MCF 10A (cell line): ENCODE data around the gene FTCDNL1. TPM values are rescaled to one million over a fixed set of nuclear protein-coding genes. Genes with fewer than 3 reads are reported as not detected.

Source experiments
- BruUV-seq: library from RNA; stranded (reverse); fragments of 400-500 nt; replicated peaks from 2 replicates; lab custom pipeline; 2021; lab: Mats Ljungman, UMichigan
- CTCF ChIA-PET: fragments of 300-600 bp; sonication (Branson Sonifier 250); formaldehyde crosslinking; extraction: SDS; loops from one replicate; lab custom pipeline; 2021; ENCODE audit warnings: antibody characterized with exemption, inconsistent platforms; lab: Yijun Ruan, JAX
- POLR2A ChIA-PET: fragments of 300-600, 350-650 bp; sonication (Branson Sonifier 250); formaldehyde crosslinking; extraction: SDS; loops from one replicate; lab custom pipeline; 2020; ENCODE audit warnings: antibody characterized with exemption, inconsistent platforms; lab: Yijun Ruan, JAX
- DNase-seq: peaks from one replicate; pipeline ENCODE4 v3.0.0-alpha.2; 2018; ENCODE audit not compliant: unreplicated experiment
- H3K27ac Mint-ChIP-seq: one replicate; pipeline ENCODE4 v1.8.0; 2022; ENCODE audit warnings: mild to moderate bottlenecking, low read depth, mixed read lengths; ENCODE audit not compliant: unreplicated experiment
- H3K27me3 Mint-ChIP-seq: one replicate; pipeline ENCODE4 v1.8.0; 2022; ENCODE audit warnings: mixed read lengths; ENCODE audit not compliant: insufficient read depth, unreplicated experiment
- H3K36me3 Mint-ChIP-seq: one replicate; pipeline ENCODE4 v1.8.0; 2022; ENCODE audit warnings: mild to moderate bottlenecking, moderate library complexity, mixed read lengths; ENCODE audit not compliant: insufficient read depth, unreplicated experiment
- H3K4me1 Mint-ChIP-seq: one replicate; pipeline ENCODE4 v1.8.0; 2022; ENCODE audit warnings: mixed read lengths; ENCODE audit not compliant: insufficient read depth, unreplicated experiment
- H3K4me3 Mint-ChIP-seq: one replicate; pipeline ENCODE4 v1.8.0; 2022; ENCODE audit warnings: mild to moderate bottlenecking, moderate library complexity, mixed read lengths; ENCODE audit not compliant: unreplicated experiment
- H3K9me3 Mint-ChIP-seq: one replicate; pipeline ENCODE4 v1.8.0; 2022; ENCODE audit warnings: mixed read lengths; ENCODE audit not compliant: unreplicated experiment
- CTCF ChIP-seq: fragments of 200-600 bp; IDR thresholded peaks from one replicate; pipeline ENCODE4 v1.8.0; 2022; ENCODE audit warnings: antibody characterized with exemption, mild to moderate bottlenecking; ENCODE audit not compliant: unreplicated experiment
- intact Hi-C: fragments of 100-400 bp; cut with micrococcal nuclease; formaldehyde crosslinking; loops from 2 replicates; pipeline ENCODE4 v1.14.1; 2022
- total RNA-seq: library from RNA; stranded (reverse); gene quantifications from 2 replicates; pipeline ENCODE4 v1.2.3, GENCODE V29; 2022

FTCDNL1 gene
- total RNA-seq, 1 experiment from 2014 or later: 1.9 TPM

- ChIA-PET CTCF (no interaction called here), POLR2A (no interaction called here)
- DNase-seq: no peak
- intact Hi-C loops: no loop called here
- Mint-ChIP-seq H3K36me3 (no peaks in the 10 kb centered on the region), H3K27me3 (peaks cover 50% of the 10 kb centered on the region), H3K4me1 (peaks cover 5% of the 10 kb centered on the region), H3K4me3 (no peak overlapping the region), H3K27ac (no peak overlapping the region), H3K9me3 (peaks cover 8% of the 10 kb centered on the region)
- BruUV-seq: no TSS peak
- no peak for TF ChIP-seq CTCF
Observed at GRCh38 chr2:199870581-199870980, 19.6 kb upstream of the FTCDNL1 start.

- H3K4me1 Mint-ChIP-seq: no peaks in the 10 kb centered on the region
- no peak for DNase-seq
- ChIA-PET CTCF (no interaction called here), POLR2A (no interaction called here)
- H3K9me3 Mint-ChIP-seq: peaks cover 8% of the 10 kb centered on the region
- intact Hi-C loops: no loop called here
- H3K4me3 Mint-ChIP-seq: no peak overlapping the region
- TF ChIP-seq CTCF: no peak
- H3K27me3 Mint-ChIP-seq: peaks cover 59% of the 10 kb centered on the region
- no TSS peak for BruUV-seq
- no peak overlapping the region for H3K27ac Mint-ChIP-seq
- H3K36me3 Mint-ChIP-seq: no peaks in the 10 kb centered on the region
Observed at GRCh38 chr2:199869653-199870052, 18.7 kb upstream of the FTCDNL1 start.

GRCh38 chr2:199869227-199869541 lies 18.2 kb upstream of the FTCDNL1 start:
- no peaks in the 10 kb centered on the region for H3K36me3 Mint-ChIP-seq
- POLR2A ChIA-PET: no interaction called here
- intact Hi-C loops: no loop called here
- no peaks in the 10 kb centered on the region for H3K4me1 Mint-ChIP-seq
- DNase-seq: no peak
- no peak overlapping the region for H3K27ac Mint-ChIP-seq
- peaks cover 64% of the 10 kb centered on the region for H3K27me3 Mint-ChIP-seq
- BruUV-seq: no TSS peak
- CTCF ChIA-PET: no interaction called here
- H3K4me3 Mint-ChIP-seq: no peak overlapping the region
- peaks cover 5% of the 10 kb centered on the region for H3K9me3 Mint-ChIP-seq
- no peak for TF ChIP-seq CTCF

- no peak overlapping the region for H3K27ac Mint-ChIP-seq
- CTCF ChIA-PET: interaction anchor here (1.5 kb wide), 1 partner anchor 128 kb away, joined by 5 read pairs; no protein-coding TSS in a partner anchor
- no peak overlapping the region for H3K4me3 Mint-ChIP-seq
- H3K4me1 Mint-ChIP-seq: no peaks in the 10 kb centered on the region
- DNase-seq: no peak
- H3K36me3 Mint-ChIP-seq: no peaks in the 10 kb centered on the region
- BruUV-seq: no TSS peak
- TF ChIP-seq CTCF: no peak
- intact Hi-C loops: no loop called here
- H3K9me3 Mint-ChIP-seq: no peaks in the 10 kb centered on the region
- POLR2A ChIA-PET: no interaction called here
- H3K27me3 Mint-ChIP-seq: peaks cover 70% of the 10 kb centered on the region
Observed at GRCh38 chr2:199868431-199869226, 17.6 kb upstream of the FTCDNL1 start.
